Mesenchymal stem cell (in vitro differentiated cells and primary cell): ENCODE data around the gene PACS1.
A peak's percentile ranks its signal among the peaks of the same experiment; 100 is the strongest.

ENCODE experiments used
- DNase-seq: peaks from one replicate; pipeline ENCODE4 v3.0.0-alpha.2; 2013
- H2AFZ ChIP-seq: one replicate; pipeline ENCODE4 v1.6.1; 2013; ENCODE audit warnings: low read depth, mild to moderate bottlenecking, control low read depth, inconsistent platforms, low read length, moderate library complexity
- H2AK5ac ChIP-seq: 2 replicates; pipeline ENCODE4 v1.6.1; 2013; ENCODE audit warnings: low read length, moderate library complexity, mild to moderate bottlenecking, inconsistent platforms; ENCODE audit not compliant: severe bottlenecking
- H2BK120ac ChIP-seq: one replicate; pipeline ENCODE4 v1.6.1; 2013; ENCODE audit warnings: low read depth, mild to moderate bottlenecking, inconsistent platforms, low read length, moderate library complexity
- H2BK12ac ChIP-seq, 2 experiments: one replicate each; pipeline ENCODE4 v1.6.1; 2013; ENCODE audit warnings: inconsistent platforms in 2 of 2, low read length in 2 of 2, mild to moderate bottlenecking in 2 of 2, moderate library complexity in 2 of 2, control low read depth in 1 of 2
- H2BK15ac ChIP-seq: one replicate; pipeline ENCODE4 v1.6.1; 2013; ENCODE audit warnings: mild to moderate bottlenecking, low read depth, inconsistent platforms; ENCODE audit not compliant: poor library complexity, severe bottlenecking
- H2BK5ac ChIP-seq: 2 replicates; pipeline ENCODE4 v1.6.1; 2013; ENCODE audit warnings: low read depth, mild to moderate bottlenecking, low read length, control low read depth, inconsistent platforms; ENCODE audit not compliant: poor library complexity, severe bottlenecking
- H3K14ac ChIP-seq, 2 experiments: one replicate each; pipeline ENCODE4 v1.6.1; 2013; ENCODE audit warnings: inconsistent platforms in 2 of 2, low read length in 2 of 2, control low read depth in 1 of 2, mild to moderate bottlenecking in 1 of 2, moderate library complexity in 1 of 2
- H3K18ac ChIP-seq, 2 experiments: one replicate each; pipeline ENCODE4 v1.6.1; 2013; ENCODE audit warnings: inconsistent platforms in 2 of 2, low read length in 2 of 2, control low read depth in 1 of 2, low read depth in 1 of 2, mild to moderate bottlenecking in 1 of 2
- H3K23ac ChIP-seq, 2 experiments: one replicate each; pipeline ENCODE4 v1.6.1; 2013; ENCODE audit warnings: inconsistent platforms in 2 of 2, low read length in 2 of 2, mild to moderate bottlenecking in 2 of 2, moderate library complexity in 2 of 2, control low read depth in 1 of 2
- H3K27ac ChIP-seq: 2 replicates; pipeline ENCODE4 v1.5.1; 2013; ENCODE audit warnings: mild to moderate bottlenecking, moderate library complexity, low read length, control low read depth, inconsistent platforms; ENCODE audit not compliant: poor library complexity, severe bottlenecking
- H3K27me3 ChIP-seq, 2 experiments: 2 replicates each; pipeline versions ENCODE4 v1.6.1 to v1.7.0; 2013; ENCODE audit warnings: low read length in 2 of 2, mild to moderate bottlenecking in 2 of 2, moderate library complexity in 2 of 2, control low read depth in 1 of 2, inconsistent platforms in 1 of 2; ENCODE audit not compliant: control insufficient read depth in 1 of 2, insufficient read depth in 1 of 2
- H3K36me3 ChIP-seq, 2 experiments: 2 replicates each; pipeline versions ENCODE4 v1.6.1 to v1.7.0; 2013; ENCODE audit warnings: low read length in 2 of 2, control low read depth in 1 of 2, inconsistent platforms in 1 of 2, low read depth in 1 of 2, mild to moderate bottlenecking in 1 of 2; ENCODE audit not compliant: insufficient read depth in 2 of 2, control insufficient read depth in 1 of 2
- H3K4ac ChIP-seq, 2 experiments: one replicate each; pipeline ENCODE4 v1.6.1; 2013; ENCODE audit warnings: inconsistent platforms in 2 of 2, low read length in 2 of 2, mild to moderate bottlenecking in 2 of 2, moderate library complexity in 2 of 2, control low read depth in 1 of 2, low read depth in 1 of 2
- H3K4me1 ChIP-seq: 2 replicates; pipeline ENCODE4 v1.6.1; 2013; ENCODE audit warnings: low read depth, low read length, control low read depth; ENCODE audit not compliant: control insufficient read depth, insufficient read depth
- H3K4me2 ChIP-seq: 2 replicates; pipeline ENCODE4 v1.6.1; 2013; ENCODE audit warnings: low read length, mild to moderate bottlenecking, inconsistent platforms; ENCODE audit not compliant: poor library complexity, severe bottlenecking
- H3K4me3 ChIP-seq, 2 experiments: 2 replicates each; pipeline versions ENCODE4 v1.5.1 to v1.7.0; 2013; ENCODE audit warnings: low read length in 2 of 2, mild to moderate bottlenecking in 2 of 2, control low read depth in 1 of 2, low read depth in 1 of 2; ENCODE audit not compliant: insufficient read depth in 1 of 2
- H3K79me1 ChIP-seq: replicated peaks from 2 replicates; pipeline ENCODE4 v1.6.1; 2013; ENCODE audit warnings: mild to moderate bottlenecking, control low read depth, low read length, inconsistent platforms; ENCODE audit not compliant: poor library complexity, severe bottlenecking
- H3K9ac ChIP-seq: 2 replicates; pipeline ENCODE4 v1.7.0; 2013; ENCODE audit warnings: mild to moderate bottlenecking, low read length, moderate library complexity
- H3K9me3 ChIP-seq: 2 replicates; pipeline ENCODE4 v1.7.0; 2013; ENCODE audit warnings: mild to moderate bottlenecking, low read length; ENCODE audit not compliant: control insufficient read depth
- H4K8ac ChIP-seq: one replicate; pipeline ENCODE4 v1.6.1; 2013; ENCODE audit warnings: inconsistent platforms, mild to moderate bottlenecking, low read length, moderate library complexity
- H4K91ac ChIP-seq: one replicate; pipeline ENCODE4 v1.6.1; 2013; ENCODE audit warnings: mild to moderate bottlenecking, low read length, inconsistent platforms
- WGBS: methylation state at CpG from one replicate; pipeline ENCODE4 v1.1.7; 2013; ENCODE audit warnings: mixed read lengths; 5-methylcytosine and 5-hydroxymethylcytosine counted together

The PACS1 gene

GRCh38 chr11:66264914-66265313, 194.8 kb downstream of the PACS1 start:
- Histone ChIP-seq H3K27me3 (no peaks in the 10 kb centered on the region), H3K27ac (no peak overlapping the region), H3K4ac (no peak overlapping the region), H2BK12ac (no peak overlapping the region), H2AK5ac (no peak overlapping the region), H3K9me3 (no peaks in the 10 kb centered on the region), H2BK15ac (no peak overlapping the region), H2BK120ac (no peak overlapping the region), H3K9ac (no peak overlapping the region), H3K4me1 (peaks cover 11% of the 10 kb centered on the region), H3K4me2 (no peak overlapping the region), H4K8ac (no peak overlapping the region), H3K4me3 (no peak overlapping the region), H3K23ac (no peak overlapping the region), H4K91ac (no peak overlapping the region), H2AFZ (no peak overlapping the region), H3K36me3 (peaks cover 61 to 71% of the 10 kb centered on the region in 2 experiments), H2BK5ac (no peak overlapping the region), H3K79me1 (peaks cover 30% of the 10 kb centered on the region), H3K14ac (no peak overlapping the region), H3K18ac (no peak overlapping the region)
- no peak for DNase-seq
- WGBS, result 80% methylated on average over 5 of the region's 12 CpGs

GRCh38 chr11:66265531-66266377, 195.7 kb downstream of the PACS1 start:
- H4K91ac ChIP-seq, result peak overlapping the region; percentile 43
- H3K36me3 ChIP-seq, result peaks cover 61 to 68% of the 10 kb centered on the region in 2 experiments
- H2BK15ac ChIP-seq, result peak overlapping the region; percentile 31
- no peak overlapping the region for H3K4ac ChIP-seq
- 97% methylated on average over 22 of the region's 26 CpGs for WGBS
- no peak overlapping the region for H3K18ac ChIP-seq
- H3K23ac ChIP-seq, result no peak overlapping the region
- no peak overlapping the region for H2BK5ac ChIP-seq
- no peak overlapping the region for H2AK5ac ChIP-seq
- H2BK12ac ChIP-seq, result no peak overlapping the region
- no peak overlapping the region for H4K8ac ChIP-seq
- H3K27me3 ChIP-seq, result no peaks in the 10 kb centered on the region
- H2BK120ac ChIP-seq, result no peak overlapping the region
- peaks cover 27% of the 10 kb centered on the region for H3K79me1 ChIP-seq
- H3K4me1 ChIP-seq, result peaks cover 11% of the 10 kb centered on the region
- H3K27ac ChIP-seq, result no peak overlapping the region
- H3K14ac ChIP-seq, result no peak overlapping the region
- no peak overlapping the region for H3K9ac ChIP-seq
- no peak overlapping the region for H2AFZ ChIP-seq
- H3K9me3 ChIP-seq, result no peaks in the 10 kb centered on the region
- no peak for DNase-seq
- no peak overlapping the region for H3K4me3 ChIP-seq
- no peak overlapping the region for H3K4me2 ChIP-seq

GRCh38 chr11:66266378-66267038, 196.4 kb downstream of the PACS1 start:
- Histone ChIP-seq H3K4me2 (no peak overlapping the region), H3K14ac (no peak overlapping the region), H3K27ac (no peak overlapping the region), H2BK120ac (no peak overlapping the region), H3K23ac (no peak overlapping the region), H3K9ac (peak overlapping the region; percentile 98), H3K4ac (no peak overlapping the region), H3K4me1 (peaks cover 11% of the 10 kb centered on the region), H4K91ac (peak overlapping the region; percentile 59), H3K27me3 (no peaks in the 10 kb centered on the region), H2AFZ (no peak overlapping the region), H2BK12ac (peak overlapping the region in 1 of 2 experiments; percentile 40), H3K18ac (no peak overlapping the region), H2AK5ac (no peak overlapping the region), H2BK5ac (no peak overlapping the region), H3K79me1 (peaks cover 22% of the 10 kb centered on the region), H4K8ac (peak overlapping the region; percentile 27), H2BK15ac (peak overlapping the region; percentile 12), H3K36me3 (peaks cover 55 to 64% of the 10 kb centered on the region in 2 experiments), H3K9me3 (no peaks in the 10 kb centered on the region), H3K4me3 (peak overlapping the region in 1 of 2 experiments; percentile 97)
- no peak for DNase-seq
- WGBS, result 94% methylated on average over 20 of the region's 20 CpGs

GRCh38 chr11:66267039-66267378, 196.9 kb downstream of the PACS1 start:
- H2BK120ac ChIP-seq, result peak overlapping the region; percentile 66
- no peak overlapping the region for H3K23ac ChIP-seq
- no peak overlapping the region for H4K8ac ChIP-seq
- peaks cover 55 to 64% of the 10 kb centered on the region in 2 experiments for H3K36me3 ChIP-seq
- H3K4me2 ChIP-seq, result peak overlapping the region; percentile 81
- no peak for DNase-seq
- H2AK5ac ChIP-seq, result no peak overlapping the region
- no peak overlapping the region for H2AFZ ChIP-seq
- H3K9ac ChIP-seq, result peak overlapping the region; percentile 98
- H3K27me3 ChIP-seq, result no peaks in the 10 kb centered on the region
- H3K4ac ChIP-seq, result no peak overlapping the region
- H3K18ac ChIP-seq, result peak overlapping the region in 1 of 2 experiments; percentile 56
- no peak overlapping the region for H2BK5ac ChIP-seq
- H3K4me3 ChIP-seq, result peak overlapping the region; percentile 54 to 97
- H4K91ac ChIP-seq, result peak overlapping the region; percentile 37
- no peak overlapping the region for H2BK15ac ChIP-seq
- H2BK12ac ChIP-seq, result peak overlapping the region in 1 of 2 experiments; percentile 40
- H3K9me3 ChIP-seq, result no peaks in the 10 kb centered on the region
- H3K4me1 ChIP-seq, result peaks cover 11% of the 10 kb centered on the region
- H3K79me1 ChIP-seq, result peaks cover 21% of the 10 kb centered on the region
- peak overlapping the region; percentile 45 for H3K27ac ChIP-seq
- no peak overlapping the region for H3K14ac ChIP-seq
- 55% methylated on average over 11 of the region's 13 CpGs for WGBS
